ENCODE results near the gene CAPN10.

DNA sequence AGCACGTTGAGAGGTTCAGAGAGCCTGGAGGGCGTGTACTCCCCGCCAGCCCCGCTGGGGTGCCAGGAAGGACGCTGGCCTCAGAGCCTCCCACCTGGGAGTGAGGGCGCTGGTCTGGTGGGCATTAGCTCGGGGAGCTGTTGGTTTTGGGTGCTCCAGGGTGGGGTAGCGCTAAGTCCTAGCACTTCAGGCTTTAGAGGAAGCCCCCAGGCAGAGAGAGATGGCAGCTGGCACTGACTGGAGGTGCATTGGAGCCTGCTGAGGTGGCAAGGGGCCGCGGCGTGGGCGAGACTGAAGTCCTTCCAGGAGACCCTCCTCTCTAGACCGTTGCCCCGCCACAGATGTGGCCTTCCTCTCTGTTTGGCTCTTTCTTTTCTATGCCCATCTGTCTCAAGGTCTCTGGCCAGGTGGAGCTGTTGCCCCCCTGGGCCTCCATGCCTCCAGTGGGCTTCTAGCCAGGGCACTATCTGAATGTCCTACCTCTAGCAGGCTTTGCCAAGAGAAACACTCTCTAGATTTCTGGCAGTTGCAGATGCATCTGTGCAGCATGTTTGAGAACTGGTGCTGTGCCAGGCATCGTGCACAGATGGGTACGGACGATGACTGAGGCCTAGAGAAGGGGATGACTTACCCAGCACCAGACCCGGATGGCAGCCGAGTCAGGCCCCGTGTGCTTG is 6.6 kb downstream of the CAPN10 start:
- TF ChIP-seq POLR2A (IDR thresholded peaks at IDR 0.05) (no peak), CTCF (IDR thresholded peaks at IDR 0.05) (no peak), POLR2AphosphoS5 (IDR thresholded peaks at IDR 0.05) (no peak), EP300 (IDR thresholded peaks at IDR 0.05; ENCODE audit: low read depth) (no peak)
